ENCODE data around the gene RBPJL. TPM values are rescaled to one million over a fixed set of nuclear protein-coding genes. Genes with fewer than 3 reads are reported as not detected.
A peak's percentile ranks its signal among the peaks of the same experiment; 100 is the strongest.

The RBPJL gene
- total RNA-seq, 1 donor from 2014 or later = 0.23 TPM

DNA sequence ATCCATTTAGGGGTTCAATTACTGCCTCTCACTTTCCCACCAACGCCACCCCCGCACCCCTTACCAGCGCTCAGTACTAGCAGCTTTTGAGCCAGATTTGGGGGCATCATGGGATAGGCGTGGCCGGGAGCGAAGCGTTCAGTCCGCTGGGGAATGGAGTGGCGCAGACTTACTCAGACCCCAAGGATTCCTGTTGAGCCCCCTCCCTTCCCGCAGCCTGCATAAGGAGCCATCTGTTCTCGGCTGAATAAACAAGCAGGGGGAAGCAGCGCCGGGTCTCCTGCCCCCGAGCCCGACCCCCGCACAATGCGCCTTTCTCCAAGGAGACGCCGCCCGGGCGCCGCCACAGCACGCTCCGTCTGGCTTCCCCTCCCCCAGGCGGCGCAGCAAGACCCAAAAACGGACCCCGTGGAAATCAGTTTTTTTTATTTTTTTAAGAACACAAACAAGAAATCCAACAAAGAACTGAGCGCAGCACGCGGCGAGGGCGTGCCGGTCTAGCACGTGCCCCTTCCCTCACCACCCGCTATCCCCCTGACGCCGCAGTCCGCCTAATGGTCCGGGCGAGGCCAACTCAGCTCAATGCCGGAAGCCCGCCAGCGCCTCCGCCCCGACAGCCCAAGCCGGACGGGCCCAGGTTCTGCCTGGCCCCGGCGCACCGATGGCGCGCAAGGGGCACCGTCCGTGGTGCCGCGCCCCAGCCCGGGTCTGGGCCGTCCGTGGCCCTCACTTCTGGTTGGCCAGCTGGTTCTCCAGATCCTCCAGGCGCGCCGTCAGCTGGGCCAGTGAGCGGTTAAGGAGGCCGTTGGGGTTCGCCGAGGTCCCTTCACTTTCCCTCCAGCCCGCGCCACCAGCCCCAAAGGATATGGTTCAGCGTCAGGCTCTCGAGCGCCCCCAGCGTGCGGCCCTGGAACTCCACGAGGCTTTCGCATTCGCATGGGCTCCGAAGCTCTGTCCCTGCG is 13.3 kb upstream of the RBPJL start:
- ATAC-seq (peak; percentile 92), DNase-seq (ENCODE audit: low spot score) (peak; percentile 76)

DNA sequence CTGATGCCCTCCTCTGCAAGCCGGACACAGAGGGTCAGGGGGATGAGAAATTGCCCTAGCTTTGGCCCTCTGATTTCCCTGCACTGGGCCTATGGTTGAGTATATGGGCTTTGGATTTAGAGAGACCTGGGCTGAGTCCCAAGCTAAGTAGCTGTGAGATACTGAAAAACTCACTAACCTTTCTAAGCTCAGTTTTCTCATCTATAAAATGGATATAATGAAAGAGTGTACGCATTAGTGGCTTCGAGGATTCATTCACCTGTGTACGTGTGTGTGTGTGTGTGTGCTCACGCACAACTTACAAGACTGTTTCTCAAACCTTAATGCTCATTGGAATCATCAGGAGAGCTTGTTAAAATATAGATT is 12.7 kb upstream of the RBPJL start:
- ATAC-seq (no peak), DNase-seq (ENCODE audit: low spot score) (no peak)

DNA sequence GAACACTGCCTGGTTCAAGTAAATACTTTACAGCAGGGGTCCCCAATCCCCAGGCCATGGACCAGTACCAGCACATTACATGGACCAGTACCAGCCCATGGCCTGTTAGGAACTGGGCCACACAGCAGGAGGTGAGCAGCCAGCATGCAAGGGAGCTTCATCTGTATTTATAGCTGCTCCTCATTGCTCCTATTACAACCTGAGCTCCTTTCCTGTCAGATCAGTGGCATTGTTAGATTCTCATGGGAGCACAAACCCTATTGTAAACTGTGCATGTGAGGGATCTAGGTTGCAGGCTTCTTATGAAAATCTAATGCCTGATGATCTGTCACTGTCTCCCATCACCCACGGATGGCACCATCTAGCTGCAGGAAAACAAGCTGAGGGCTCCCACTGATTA is 12.0 kb upstream of the RBPJL start:
- DNase-seq (ENCODE audit: low spot score) = no peak
- ATAC-seq = no peak

DNA sequence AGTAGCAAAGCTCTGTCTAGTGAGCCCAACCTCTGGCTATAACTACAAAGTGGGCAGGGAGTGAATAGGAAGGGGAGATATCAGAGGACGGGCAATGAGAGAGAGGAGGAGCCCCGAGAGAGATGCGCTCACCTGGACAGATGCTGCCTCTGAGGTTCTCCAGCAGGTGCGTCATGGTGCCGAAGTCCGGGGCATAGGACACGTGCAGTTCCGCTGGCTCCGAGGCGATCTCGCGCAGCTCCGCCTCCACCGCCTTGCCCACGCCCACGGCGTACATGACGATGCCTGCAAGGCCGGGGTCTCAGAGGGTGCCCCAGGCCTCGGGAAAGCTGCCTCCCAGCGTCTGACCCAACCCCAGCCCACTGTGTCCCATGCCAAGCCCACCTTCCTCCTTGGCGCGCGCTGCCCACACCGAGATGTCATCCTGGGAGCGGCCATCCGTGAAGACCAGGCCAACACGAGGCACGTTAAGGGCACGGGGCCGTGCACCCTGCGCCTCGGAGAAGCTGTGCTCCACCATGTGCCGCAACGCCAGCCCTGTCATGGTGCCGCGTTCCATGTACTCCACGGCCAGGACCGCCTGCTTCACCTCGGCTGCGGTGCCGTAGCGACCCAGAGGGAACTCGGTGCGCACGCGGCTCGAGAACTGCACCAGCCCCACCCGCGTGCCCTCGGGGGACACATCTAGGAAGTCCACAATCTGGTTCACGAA is 8.7 kb upstream of the RBPJL start:
- ATAC-seq (no peak), DNase-seq (ENCODE audit: low spot score) (no peak)

DNA sequence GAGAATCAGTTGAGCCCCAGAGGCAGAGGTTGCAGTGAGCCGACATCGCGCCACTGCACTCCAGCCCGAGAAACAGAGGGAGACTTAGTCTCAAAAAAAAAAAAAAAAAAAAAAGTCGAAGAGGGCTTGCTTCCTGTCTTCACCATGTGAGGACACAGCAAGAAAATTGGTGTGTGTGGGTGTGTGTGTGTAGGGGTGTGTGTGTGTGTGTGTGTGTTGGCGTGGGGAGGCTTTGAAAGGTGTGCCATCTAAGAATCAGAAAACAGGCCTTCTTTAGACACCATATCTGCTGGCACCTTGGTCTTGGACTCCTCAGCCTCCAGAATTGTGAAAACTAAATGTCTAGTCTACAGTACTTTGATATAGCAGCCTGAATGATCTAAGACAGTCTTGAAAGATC is 6.9 kb upstream of the RBPJL start:
- no peak for DNase-seq (ENCODE audit: low spot score)
- no peak for ATAC-seq

DNA sequence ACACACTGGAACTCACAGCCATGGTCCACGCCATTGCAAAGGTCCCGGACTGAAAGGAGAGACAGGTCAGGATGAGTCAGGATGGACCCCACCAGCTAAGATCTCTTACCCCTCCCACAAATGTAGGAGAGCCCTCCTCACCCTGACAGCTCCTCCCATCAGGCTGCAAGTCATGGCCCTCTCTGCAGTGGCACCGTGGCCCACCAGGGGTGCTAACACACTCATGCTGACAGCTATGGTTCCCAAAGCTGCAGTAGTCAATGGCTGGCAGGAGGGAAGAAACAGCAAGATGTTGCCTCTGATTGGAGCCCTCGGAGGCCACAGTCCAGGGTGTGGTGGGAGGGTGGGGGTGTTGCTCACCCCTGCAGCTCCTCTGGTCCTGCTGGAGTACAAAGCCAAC is 5.7 kb upstream of the RBPJL start:
- DNase-seq (ENCODE audit: low spot score) = no peak
- peak; percentile 34 for ATAC-seq

DNA sequence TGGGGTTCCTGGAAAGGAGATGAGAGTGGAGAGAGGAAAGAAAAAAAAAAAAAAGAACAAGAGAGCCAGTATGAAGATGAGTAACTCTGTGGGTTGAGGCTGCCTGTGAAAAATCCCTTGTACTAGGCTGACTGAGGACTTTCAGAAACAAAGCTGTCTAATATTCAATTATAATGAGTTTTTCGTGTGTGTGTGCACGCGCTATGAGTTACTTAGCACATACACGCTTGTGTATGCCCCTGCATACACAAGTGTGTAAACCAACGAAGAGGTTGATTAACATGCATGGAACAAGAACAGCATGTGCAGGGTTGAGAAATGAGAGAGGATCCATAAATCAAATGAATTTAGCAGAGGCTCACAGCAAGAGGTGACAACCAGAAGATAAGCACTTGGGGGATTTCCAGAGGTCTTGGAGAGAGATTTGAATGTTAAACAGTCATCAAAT is 4.8 kb upstream of the RBPJL start:
- no peak for ATAC-seq
- no peak for DNase-seq (ENCODE audit: low spot score)

DNA sequence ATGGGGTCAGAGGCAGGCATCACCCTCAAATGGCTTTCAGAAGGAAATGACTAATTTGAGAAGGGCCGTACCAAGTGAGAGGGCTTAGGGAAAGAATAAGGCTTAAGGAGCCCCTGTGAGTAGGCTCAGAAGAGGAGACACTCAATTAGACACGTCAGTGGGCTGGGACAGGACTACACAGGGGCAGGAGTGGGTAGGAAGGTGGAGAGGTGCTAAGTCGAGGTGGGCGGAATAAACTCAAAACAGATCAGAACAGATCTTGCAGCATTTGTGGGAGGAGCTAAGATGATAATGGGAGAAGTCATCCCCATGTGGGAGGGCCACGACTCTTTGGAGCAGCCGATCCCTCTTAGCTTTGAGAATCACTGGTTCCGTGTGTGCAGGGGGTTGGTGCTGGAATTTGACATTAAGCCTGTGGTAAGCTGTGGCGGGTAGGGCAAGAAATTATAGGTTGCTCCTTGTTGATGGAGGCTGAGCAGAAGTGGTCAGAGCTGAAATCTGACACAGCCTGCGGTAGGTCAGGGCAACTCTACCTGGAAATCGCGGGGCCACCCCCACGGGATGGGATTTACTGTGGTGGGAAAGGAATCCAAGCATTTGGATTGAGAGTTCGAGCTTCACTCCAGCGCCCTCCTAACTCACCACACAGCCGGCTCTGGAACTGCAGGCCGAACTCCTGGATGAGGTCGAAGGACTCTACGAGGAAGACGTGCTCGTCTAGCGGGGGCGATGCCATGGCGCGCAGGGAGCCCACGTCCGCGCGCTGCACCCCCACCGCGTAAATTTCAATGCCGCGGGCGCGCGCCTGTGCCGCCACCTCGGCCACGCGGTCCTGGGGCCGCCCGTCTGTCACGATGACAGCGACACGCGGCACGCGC is 2.8 kb upstream of the RBPJL start:
- ATAC-seq = no peak
- no peak for DNase-seq (ENCODE audit: low spot score)

DNA sequence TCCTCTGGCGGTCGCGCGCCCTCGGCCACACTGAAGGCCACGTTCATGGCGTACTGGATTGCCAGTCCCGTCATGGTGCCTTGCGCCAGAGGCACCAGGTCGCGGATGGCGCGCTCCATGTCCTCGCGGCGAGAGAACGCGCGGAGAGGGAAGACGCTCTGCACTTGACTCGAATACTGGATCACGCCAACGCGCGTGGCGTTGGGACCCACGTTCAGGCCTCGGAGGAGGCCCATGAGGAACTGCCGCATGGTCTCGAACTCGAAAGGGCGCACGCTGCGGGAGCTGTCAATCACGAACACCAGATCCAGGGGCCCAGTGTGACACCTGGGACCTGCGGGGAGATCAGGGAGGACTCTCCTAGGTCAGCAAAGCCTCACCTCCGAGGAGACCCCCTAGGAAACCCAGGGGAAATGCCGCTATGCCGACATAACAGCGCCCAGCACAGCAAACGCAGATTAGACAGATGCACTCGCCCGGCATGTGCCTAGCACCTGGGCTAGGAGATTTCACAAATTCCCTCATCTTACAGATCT is 2.1 kb upstream of the RBPJL start:
- ATAC-seq (no peak), DNase-seq (ENCODE audit: low spot score) (no peak)

DNA sequence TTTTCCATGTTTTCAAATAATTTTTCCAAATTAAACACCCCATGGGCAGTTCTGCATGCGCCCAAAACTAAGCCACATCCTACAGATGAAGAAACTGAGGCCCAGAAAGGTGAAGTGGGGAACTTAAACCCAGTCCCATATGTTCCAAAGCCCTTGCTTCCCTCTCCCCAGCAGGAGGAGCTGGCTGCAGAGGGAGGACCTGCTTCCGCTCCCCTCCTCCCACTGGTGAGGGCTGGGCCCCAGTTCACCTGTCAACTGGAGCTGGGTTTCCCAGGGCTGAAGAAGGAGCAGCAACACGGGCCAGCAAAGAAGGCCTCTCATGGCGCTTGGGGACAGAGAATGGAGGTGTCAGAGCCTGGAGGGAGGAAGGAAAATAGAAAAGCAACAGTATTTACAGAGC is 1.4 kb upstream of the RBPJL start:
- DNase-seq (ENCODE audit: low spot score) = no peak
- ATAC-seq = no peak

DNA sequence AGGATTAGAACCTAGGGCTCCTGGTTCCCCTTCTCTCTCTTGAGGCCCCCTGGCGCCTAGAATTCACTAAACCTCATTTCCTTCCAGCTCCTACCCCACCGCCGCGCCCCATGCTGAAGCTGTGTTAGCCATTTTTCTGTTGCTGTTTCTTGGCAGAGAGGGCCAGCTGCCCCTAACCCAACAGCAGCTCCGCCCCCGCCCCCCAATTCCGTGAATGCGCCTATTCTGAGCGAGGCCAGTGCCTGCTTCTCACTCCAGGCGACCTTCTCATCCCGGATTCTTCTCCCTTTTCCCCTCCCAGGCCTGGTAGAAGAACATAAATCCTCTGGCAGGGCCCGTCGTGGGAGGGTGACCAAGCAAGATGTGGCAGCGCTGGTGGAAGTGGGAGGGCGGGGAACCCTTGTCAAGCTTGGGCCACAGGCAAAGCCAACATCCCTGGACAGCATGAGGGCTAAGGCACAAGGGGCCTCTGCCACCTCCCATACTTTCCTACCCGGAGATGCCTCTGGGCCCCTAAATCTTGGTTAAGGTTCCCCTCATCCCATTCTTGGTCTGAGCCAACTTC is 518 bp downstream of the RBPJL start:
- ATAC-seq = no peak

DNA sequence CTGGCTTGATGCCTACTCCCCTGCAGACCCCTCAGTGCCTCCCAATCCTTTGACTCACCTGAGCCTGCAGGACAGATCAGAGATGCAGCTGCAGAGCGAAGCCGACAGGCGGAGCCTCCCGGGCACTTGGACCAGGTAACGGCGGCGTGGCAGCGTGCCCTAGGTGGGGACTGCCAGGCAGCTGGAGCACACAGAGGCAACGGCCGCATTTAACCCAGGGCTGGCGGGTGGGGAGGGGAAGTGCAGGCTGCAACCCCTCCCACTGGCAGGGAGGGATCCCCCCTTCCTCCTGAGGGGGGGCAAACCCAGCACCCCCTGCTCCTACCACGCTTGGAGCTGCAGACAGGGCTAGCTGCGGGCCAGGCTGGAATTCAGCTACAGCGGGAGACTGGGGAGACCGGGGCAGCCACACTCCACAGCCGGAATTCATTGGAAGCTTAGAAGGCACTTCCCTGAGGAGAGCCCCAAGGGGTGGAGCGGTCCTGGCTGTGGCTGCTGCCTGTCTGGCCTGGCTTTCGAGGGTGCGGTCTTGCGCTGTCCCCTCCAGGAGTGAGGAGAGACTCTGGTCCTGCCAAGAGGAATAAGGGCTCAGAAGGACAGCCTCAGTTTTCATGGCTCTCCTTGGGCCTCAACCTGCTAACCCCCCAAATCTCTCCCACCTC is 1.6 kb downstream of the RBPJL start, which contains the start of gene MATN4:
Gene MATN4, minus strand, starts transcription at position 183 of the 662 bp plus-strand sequence. CDS start 2,717 bp downstream, outside the sequence.
- DNase-seq (ENCODE audit: low spot score) (no peak), ATAC-seq (peak; percentile 84)

More for the DNA sequence above, 518 bp downstream of the RBPJL start:
- no peak for DNase-seq (ENCODE audit: low spot score)

DNA sequence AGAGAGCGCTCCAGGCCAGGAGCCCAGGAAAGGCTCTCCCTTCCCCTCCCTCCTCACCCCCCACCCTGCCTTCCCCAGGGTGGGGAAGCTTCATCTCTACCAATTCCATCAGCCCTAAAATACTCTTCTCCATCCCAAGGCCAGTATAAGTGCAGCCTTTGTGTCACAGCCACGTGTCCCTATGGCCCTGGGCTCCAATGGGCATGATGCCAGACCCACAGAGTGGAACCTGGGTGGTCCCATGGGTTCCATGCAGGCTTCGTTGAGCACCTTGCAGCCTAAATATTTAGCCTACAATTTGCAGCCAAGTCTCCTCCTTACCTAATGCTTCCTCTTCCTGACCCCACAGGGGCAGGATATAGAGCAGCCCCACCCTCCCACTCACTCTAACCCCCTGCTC is 2.4 kb downstream of the RBPJL start:
- DNase-seq (ENCODE audit: low spot score) = no peak
- no peak for ATAC-seq

DNA sequence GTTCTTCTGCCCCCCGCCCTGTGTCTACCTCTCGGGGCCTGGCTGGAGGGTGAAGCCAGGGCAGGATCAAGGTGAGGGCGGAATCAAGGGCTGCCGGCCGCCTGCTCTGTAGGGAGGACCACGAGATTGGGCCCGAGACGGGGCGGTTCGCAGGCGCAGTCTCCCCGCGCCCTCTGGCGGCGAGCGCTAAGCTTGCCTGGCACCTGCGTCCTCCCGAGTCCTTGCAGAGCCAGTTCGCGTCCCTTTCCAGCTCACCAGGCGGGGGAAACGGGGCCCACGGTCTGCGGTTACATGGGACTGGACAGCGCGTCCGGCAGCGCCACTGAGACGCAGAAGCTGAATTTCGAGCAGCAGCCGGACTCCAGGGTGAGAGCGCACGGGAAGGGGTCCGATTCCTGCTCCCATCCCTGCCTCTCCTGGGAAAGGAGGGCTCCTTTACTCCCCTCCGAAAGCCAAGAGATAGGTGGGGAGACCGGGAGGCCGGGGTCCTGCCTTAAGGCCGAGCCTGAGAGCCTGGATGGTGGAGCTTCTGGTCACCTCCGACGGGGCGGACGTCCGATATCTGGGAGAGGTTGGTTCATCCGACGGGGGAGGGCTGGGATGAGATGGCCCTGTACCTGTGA is 5.1 kb downstream of the RBPJL start:
- peak; percentile 62 for DNase-seq (ENCODE audit: low spot score)
- peak; percentile 89 for ATAC-seq

DNA sequence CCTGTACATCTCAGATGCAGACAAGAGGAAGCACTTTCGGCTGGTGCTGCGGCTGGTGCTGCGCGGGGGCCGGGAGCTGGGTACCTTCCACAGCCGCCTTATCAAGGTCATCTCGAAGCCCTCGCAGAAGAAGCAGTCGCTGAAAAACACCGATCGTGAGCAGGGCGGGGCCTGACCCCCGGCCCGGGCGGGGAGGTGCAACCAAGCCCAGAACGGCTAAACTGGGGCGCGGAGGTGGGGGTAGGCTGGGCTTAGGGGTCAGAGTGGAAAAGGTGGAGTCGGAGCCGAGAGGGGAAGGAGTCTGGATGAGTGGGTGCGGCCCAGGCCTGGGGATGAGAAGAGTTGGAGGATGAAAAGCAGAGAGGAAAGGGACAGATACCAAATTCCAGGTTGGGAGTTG is 5.6 kb downstream of the RBPJL start:
- no peak for DNase-seq (ENCODE audit: low spot score)
- ATAC-seq = no peak

DNA sequence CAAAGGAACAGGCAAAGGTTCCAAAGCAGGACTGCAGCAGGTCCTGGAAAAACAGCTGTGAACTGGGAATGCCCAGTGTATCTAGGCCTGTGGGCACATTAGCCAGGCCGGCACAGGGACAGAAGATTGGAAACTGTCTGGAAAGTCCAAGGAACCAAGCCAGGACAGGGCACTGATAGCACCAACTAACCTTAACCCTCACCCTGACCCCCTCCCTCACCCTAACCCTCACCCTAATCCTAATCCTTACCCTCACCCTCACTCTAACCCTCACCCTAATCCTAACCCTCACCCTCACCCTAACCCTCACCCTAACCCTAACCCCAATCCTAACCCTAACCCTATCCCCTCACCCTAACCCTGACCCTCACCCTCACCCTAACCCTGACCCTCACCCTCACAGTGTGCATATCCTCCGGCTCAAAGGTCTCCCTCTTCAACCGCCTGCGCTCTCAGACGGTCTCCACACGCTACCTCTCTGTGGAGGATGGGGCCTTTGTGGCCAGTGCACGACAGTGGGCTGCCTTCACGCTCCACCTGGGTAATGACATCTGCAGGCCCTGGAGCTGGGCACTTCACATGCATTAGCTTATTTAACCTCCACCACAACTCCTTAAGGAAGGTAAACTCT is 6.5 kb downstream of the RBPJL start:
- DNase-seq (ENCODE audit: low spot score) (no peak), ATAC-seq (no peak)

DNA sequence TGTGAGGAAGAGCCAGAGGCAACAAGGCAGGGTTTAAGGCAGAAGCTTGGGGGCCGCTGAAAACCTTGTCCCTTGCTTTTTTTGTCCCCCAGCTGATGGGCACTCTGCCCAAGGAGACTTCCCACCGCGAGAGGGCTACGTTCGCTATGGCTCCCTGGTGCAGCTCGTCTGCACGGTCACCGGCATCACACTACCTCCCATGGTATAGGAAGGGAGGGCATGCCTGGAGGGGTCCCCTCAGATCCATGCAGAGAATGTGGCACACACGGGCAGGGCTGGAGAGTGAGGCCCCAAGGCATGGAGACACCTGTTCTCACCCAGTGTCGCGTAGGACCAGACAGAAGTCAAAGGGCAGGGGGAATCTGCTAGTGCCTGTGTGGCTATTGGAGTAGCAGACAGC is 7.3 kb downstream of the RBPJL start:
- ATAC-seq (no peak), DNase-seq (ENCODE audit: low spot score) (no peak)

DNA sequence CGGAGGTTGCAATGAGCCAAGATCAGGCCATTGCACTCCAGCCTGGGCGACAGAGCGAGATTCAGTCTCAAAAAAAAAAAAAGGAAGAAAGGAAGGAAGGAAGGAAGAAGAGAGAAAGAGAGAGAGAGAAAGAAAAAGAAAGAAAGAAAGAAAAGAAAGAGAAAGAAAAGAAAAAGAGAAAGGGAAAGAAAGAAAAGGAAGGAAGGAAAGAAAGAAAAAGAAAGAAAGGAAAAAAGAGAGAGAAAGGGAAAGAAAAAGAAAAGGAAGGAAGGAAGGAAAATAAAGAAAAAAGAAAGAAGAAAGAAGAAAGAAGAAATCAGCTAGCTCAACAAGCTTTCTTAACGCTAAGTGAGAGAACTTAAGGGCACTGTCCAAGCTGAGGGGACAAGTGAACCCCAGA is 9.0 kb downstream of the RBPJL start:
- ATAC-seq (no peak), DNase-seq (ENCODE audit: low spot score) (no peak)
